SK-N-SH treated with all-trans-retinoic acid at 6 μM for 48 hours (cell line): ENCODE results near the gene SAYSD1.
"Not testable (repeated sequence)": the region's sequence is repeated elsewhere in the genome, so short reads cannot be mapped to it uniquely, and the experiment has no call there.

Source experiments
- OSR1 ChIP-seq: fragments of 250-450 bp; sonication (Bioruptor Pico); IDR thresholded peaks from 2 replicates; pipeline ENCODE4 v1.8.0; 2022; ENCODE audit warnings: moderate library complexity, mild to moderate bottlenecking, inconsistent platforms
- PPARA ChIP-seq: fragments of 250-450 bp; sonication (Bioruptor Pico); IDR thresholded peaks from 2 replicates; pipeline ENCODE4 v1.5.0; 2020; ENCODE audit warnings: mild to moderate bottlenecking, borderline replicate concordance
- RARB ChIP-seq: fragments of 250-450 bp; sonication (Bioruptor Pico); IDR thresholded peaks from 2 replicates; pipeline ENCODE4 v1.8.0; 2021; ENCODE audit warnings: mild to moderate bottlenecking, moderate library complexity
- SNAI2 ChIP-seq: fragments of 250-450 bp; sonication (Bioruptor Pico); IDR thresholded peaks from 2 replicates; pipeline ENCODE4 v1.5.0; 2020; ENCODE audit warnings: mild to moderate bottlenecking, moderate library complexity
- TCF4 ChIP-seq: fragments of 250-450 bp; sonication (Bioruptor Pico); IDR thresholded peaks from 2 replicates; pipeline ENCODE4 v1.8.0; 2021; ENCODE audit warnings: mild to moderate bottlenecking, moderate library complexity, borderline replicate concordance
- ZC3H10 ChIP-seq: fragments of 250-450 bp; sonication (Bioruptor Pico); IDR thresholded peaks from 2 replicates; pipeline ENCODE4 v1.5.1; 2021; ENCODE audit warnings: mild to moderate bottlenecking, moderate library complexity
- ZFP30 ChIP-seq: fragments of 450-650 bp; formaldehyde crosslinking; IDR thresholded peaks from 2 replicates; pipeline ENCODE4 v1.5.0; 2022; ENCODE audit warnings: mild to moderate bottlenecking, moderate library complexity
- ZNF70 ChIP-seq: fragments of 450-650 bp; formaldehyde crosslinking; IDR thresholded peaks from 2 replicates; pipeline ENCODE4 v1.5.0; 2020; ENCODE audit warnings: mild to moderate bottlenecking, moderate library complexity
- ZNF8 ChIP-seq: fragments of 450-650 bp; formaldehyde crosslinking; IDR thresholded peaks from 2 replicates; pipeline ENCODE4 v1.5.0; 2020; ENCODE audit warnings: mild to moderate bottlenecking, moderate library complexity

- not testable (repeated sequence) for TF ChIP-seq RARB; TCF4 (CRISPR knock-in tag); ZNF8; ZC3H10 (CRISPR knock-in tag); OSR1 (CRISPR knock-in tag); PPARA (CRISPR knock-in tag); ZFP30 (CRISPR knock-in tag); SNAI2; ZNF70 (CRISPR knock-in tag)
Observed at GRCh38 chr6:39134761-39135160, 19.8 kb upstream of the SAYSD1 start.
